NB4 (cell line): ENCODE measurements around the gene AP2A2.

Experiments used
- CTCF ChIP-seq: IDR thresholded peaks from one replicate; pipeline ENCODE4 v1.5.1; 2012; ENCODE audit warnings: low read depth, low read length
- MAX ChIP-seq: IDR thresholded peaks from 2 replicates; pipeline ENCODE4 v1.6.1; 2011; ENCODE audit warnings: low read depth, low read length
- MYC ChIP-seq: IDR thresholded peaks from 2 replicates; pipeline ENCODE4 v1.6.1; 2011; ENCODE audit warnings: low read depth, low read length
- POLR2A ChIP-seq: IDR thresholded peaks from 2 replicates; pipeline ENCODE4 v1.6.1; 2011; ENCODE audit warnings: mild to moderate bottlenecking; ENCODE audit not compliant: insufficient read length; ENCODE audit errors: extremely low read depth

- TF ChIP-seq POLR2A (no peak), CTCF (no peak), MAX (no peak), MYC (no peak)
Observed at GRCh38 chr11:957212-957920, 31.7 kb downstream of the AP2A2 start.
